GM12801 (cell line): ENCODE results near the gene HACL1.

Experiments
- CTCF ChIP-seq: IDR thresholded peaks from one replicate; pipeline ENCODE4 v1.5.1; 2011; ENCODE audit warnings: control low read depth; ENCODE audit not compliant: insufficient read length; ENCODE audit errors: extremely low read depth

The HACL1 gene

GRCh38 chr3:15527031-15527459 lies 74.3 kb downstream of the HACL1 start:
- no peak for TF ChIP-seq CTCF

- TF ChIP-seq CTCF = no peak
Measured at GRCh38 chr3:15525790-15526189, 75.6 kb downstream of the HACL1 start.

GRCh38 chr3:15523660-15524417 lies 77.5 kb downstream of the HACL1 start:
- no peak for TF ChIP-seq CTCF

GRCh38 chr3:15522016-15522415 lies 79.4 kb downstream of the HACL1 start:
- no peak for TF ChIP-seq CTCF

- TF ChIP-seq CTCF = no peak
Measured at GRCh38 chr3:15521573-15521965, 79.8 kb downstream of the HACL1 start, which contains the start of gene COLQ. TSS of gene COLQ (minus strand) at chr3:15521706. CDS start at chr3:15521625, 81 bp downstream.

- TF ChIP-seq CTCF = no peak
Measured at GRCh38 chr3:15520804-15521572, 80.4 kb downstream of the HACL1 start.

- TF ChIP-seq CTCF = no peak
Measured at GRCh38 chr3:15520185-15520584, 81.2 kb downstream of the HACL1 start.
